Measurements from ENCODE around the gene HCAR1.
A peak's percentile ranks its signal among the peaks of the same experiment; 100 is the strongest.
"Not testable (repeated sequence)": the region's sequence is repeated elsewhere in the genome, so short reads cannot be mapped to it uniquely, and the experiment has no call there.

Gene HCAR1

DNA sequence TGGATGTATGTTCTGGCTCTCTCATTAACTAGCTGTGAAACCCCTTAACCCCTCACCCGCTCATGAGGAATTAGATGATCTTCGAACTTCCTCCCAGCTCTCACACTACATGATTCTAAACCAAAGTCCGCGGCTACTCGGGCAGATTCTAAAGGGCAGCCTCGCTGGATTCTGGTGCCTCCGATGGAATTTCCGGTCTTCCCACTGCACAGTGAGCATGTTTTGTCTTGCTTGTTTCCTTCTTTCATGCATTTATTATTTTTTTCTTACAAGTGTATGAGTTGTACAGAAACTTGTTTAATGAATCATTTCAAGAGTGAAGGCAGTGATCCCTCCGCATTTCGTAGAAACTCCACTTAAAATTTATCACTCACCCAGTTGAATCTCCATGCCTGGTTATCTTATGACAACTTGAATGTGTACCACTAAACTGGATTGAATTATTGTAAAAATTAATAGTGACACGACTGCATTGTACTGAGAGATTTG is 9.5 kb downstream of the HCAR1 start:
- in situ Hi-C loops (cut with MboI; ENCODE audit: low pct_unique_long_range_greater_than_20kb, low sequenced_read_pairs, unreplicated experiment): no loop called here
- DNase-seq (ENCODE audit: low spot score): peak; percentile 39
- TF ChIP-seq, protein P1, sequence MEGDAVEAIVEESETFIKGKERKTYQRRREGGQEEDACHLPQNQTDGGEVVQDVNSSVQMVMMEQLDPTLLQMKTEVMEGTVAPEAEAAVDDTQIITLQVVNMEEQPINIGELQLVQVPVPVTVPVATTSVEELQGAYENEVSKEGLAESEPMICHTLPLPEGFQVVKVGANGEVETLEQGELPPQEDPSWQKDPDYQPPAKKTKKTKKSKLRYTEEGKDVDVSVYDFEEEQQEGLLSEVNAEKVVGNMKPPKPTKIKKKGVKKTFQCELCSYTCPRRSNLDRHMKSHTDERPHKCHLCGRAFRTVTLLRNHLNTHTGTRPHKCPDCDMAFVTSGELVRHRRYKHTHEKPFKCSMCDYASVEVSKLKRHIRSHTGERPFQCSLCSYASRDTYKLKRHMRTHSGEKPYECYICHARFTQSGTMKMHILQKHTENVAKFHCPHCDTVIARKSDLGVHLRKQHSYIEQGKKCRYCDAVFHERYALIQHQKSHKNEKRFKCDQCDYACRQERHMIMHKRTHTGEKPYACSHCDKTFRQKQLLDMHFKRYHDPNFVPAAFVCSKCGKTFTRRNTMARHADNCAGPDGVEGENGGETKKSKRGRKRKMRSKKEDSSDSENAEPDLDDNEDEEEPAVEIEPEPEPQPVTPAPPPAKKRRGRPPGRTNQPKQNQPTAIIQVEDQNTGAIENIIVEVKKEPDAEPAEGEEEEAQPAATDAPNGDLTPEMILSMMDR (IDR thresholded peaks at IDR 0.05; ENCODE audit: extremely low read depth, insufficient read depth, missing control alignments): no peak

DNA sequence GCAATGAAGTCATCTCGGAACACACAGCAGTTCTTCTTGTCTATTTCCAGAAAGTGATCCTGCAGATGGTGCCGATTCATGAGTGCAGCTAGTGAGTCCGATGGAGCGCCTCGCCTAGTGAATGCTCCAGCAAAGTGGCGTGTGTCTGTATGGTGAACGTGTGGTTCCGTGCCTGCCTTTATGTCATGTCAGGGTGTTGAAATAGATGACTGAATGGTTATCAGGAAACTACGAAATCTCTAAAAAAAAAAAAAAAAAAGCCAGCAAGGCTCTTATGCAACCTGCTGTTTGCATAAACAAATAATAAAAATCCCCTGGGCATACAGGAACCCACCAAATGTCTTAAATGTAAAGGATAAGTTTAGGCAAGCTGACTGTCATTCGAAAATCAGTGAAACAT is 14.0 kb downstream of the HCAR1 start, which contains the start of gene HCAR3:
HCAR3 (minus strand) TSS at position 154 of the 400 bp plus-strand sequence; CDS start at position 80, 74 bp downstream.
- DNase-seq (ENCODE audit: low spot score); in situ Hi-C loops (cut with MboI; ENCODE audit: low pct_unique_long_range_greater_than_20kb, low sequenced_read_pairs, unreplicated experiment): not testable (repeated sequence)

DNA sequence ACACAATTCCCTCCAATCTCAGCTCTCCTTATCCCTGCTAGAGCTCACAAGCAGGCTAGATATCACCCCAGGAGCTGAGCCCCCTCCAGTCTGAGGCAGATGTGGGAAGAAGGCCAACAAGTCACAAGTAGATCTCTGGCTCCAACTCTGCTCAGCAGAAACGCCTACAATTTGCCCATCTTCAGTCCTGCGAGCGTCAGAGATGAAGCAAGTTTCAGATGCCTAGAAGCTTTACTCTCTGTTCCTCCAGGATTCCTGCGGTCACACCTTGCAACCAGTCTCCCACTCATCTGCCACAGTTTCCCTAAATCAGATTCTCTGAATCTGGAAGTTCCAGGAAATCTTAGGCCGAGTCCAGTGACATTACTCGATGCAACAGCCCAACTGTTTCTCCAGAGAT is 15.4 kb downstream of the HCAR1 start:
- in situ Hi-C loops (cut with MboI; ENCODE audit: low pct_unique_long_range_greater_than_20kb, low sequenced_read_pairs, unreplicated experiment); DNase-seq (ENCODE audit: low spot score): not testable (repeated sequence)

DNA sequence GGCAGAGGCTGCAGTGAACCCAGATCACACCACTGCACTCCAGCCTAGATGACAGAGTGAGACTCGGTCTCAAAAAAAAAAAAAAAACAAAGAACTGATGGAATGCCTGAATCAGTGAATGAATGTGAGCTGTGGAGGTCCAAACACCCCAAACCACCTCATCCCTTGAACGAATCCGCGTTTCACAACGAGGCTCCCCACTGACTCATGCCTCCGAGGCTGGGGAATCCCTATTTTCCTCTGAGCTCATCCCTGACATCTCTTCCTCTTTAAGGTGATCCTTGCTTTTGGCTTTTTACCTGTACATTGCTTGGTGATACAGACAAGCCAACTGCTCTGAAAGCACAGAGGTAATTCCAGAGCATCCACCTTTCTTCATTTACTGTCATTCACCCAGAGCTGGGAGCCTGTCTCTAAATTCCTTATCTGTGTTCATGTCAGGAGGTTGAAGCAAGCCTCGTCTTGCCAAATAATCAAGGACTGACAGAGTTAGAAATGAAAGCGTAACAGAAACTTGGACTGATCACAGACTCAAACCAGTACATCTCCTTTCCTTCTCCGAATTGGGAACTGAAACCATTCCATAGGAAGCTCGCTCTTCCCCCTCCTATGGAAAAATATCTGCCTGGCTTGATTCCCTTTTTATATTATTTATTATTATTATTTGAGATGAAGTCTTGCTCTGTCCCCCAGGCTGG is 17.0 kb downstream of the HCAR1 start:
- DNase-seq (ENCODE audit: low spot score); in situ Hi-C loops (cut with MboI; ENCODE audit: low pct_unique_long_range_greater_than_20kb, low sequenced_read_pairs, unreplicated experiment): not testable (repeated sequence)

DNA sequence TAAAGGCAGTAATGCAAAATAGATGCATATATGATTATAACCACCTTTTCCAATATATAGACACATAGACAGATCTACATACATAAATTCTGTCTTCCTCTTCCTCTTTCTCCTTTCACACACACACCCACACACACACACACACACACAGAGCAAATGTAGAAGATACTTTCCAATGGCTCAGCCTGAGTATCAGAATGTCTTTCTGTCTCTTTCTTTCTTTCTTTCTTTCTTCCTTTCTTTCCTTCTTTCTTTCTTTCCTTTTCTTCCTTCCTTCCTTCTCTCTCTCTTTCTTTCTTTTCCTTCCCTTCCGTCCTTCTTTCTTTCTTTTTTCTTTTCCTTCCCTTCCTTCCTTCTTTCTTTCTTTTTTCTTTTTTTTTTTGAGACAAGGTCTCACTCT is 19.4 kb downstream of the HCAR1 start:
- DNase-seq (ENCODE audit: low spot score); in situ Hi-C loops (cut with MboI; ENCODE audit: low pct_unique_long_range_greater_than_20kb, low sequenced_read_pairs, unreplicated experiment): not testable (repeated sequence)

DNA sequence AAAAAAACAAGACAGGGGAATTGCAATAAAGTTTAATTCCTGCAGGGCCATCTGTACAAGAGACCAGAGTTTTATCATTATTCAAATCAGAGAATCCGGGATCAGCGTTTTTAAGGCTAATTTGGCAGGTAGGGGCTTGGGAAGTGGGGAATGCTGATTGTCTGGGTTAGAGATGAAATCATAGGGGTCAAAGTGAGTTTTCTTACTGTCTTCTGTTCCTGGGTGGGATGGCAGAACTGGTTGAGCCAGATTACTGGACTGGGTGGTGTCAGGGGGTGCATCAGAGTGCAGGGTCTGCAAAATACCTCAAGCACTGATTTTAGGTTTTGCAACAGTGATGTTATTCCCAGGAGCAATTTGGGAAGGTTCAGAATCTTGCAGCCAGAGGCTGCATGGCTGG is 20.3 kb downstream of the HCAR1 start:
- DNase-seq (ENCODE audit: low spot score); in situ Hi-C loops (cut with MboI; ENCODE audit: low pct_unique_long_range_greater_than_20kb, low sequenced_read_pairs, unreplicated experiment): not testable (repeated sequence)

DNA sequence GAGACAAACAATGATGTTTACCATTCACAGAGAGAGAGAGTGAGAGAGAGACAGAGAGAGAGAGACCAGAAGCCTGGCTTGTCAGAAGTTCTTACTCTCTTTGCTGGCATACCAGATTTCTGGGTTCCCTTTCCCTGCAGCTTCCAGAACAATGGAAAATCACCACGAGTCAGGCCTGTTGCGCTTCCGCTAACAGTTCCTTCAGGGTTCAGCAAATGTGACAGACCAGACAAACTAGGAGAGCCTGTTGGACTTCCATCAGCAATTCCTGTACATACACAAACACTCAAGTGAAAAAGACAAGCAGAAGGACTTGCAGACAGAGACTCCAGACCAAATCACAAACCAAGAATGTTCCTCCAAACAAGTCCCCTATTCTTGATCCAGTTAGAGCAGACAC is 21.4 kb downstream of the HCAR1 start:
- in situ Hi-C loops (cut with MboI; ENCODE audit: low pct_unique_long_range_greater_than_20kb, low sequenced_read_pairs, unreplicated experiment); DNase-seq (ENCODE audit: low spot score): not testable (repeated sequence)

DNA sequence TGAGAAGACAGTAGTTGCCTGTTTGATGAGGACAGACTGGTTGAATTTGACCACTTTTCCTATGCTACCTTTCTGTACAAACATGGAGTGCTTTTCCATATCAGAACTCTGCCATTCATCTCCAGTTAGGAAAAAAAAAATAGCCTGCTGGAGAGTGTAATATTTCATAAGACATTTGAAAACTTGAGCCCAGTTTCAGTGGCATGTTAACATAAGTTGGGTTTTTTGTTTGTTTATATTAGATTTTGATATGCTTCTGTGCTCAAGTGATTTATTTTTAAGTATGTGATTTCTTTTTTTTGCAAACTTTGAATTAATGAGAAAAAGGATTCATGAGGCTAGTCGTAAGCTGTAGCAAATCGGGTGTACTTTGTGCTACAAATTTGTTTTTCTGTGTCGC is 26.8 kb downstream of the HCAR1 start:
- DNase-seq (ENCODE audit: low spot score); in situ Hi-C loops (cut with MboI; ENCODE audit: low pct_unique_long_range_greater_than_20kb, low sequenced_read_pairs, unreplicated experiment): not testable (repeated sequence)

DNA sequence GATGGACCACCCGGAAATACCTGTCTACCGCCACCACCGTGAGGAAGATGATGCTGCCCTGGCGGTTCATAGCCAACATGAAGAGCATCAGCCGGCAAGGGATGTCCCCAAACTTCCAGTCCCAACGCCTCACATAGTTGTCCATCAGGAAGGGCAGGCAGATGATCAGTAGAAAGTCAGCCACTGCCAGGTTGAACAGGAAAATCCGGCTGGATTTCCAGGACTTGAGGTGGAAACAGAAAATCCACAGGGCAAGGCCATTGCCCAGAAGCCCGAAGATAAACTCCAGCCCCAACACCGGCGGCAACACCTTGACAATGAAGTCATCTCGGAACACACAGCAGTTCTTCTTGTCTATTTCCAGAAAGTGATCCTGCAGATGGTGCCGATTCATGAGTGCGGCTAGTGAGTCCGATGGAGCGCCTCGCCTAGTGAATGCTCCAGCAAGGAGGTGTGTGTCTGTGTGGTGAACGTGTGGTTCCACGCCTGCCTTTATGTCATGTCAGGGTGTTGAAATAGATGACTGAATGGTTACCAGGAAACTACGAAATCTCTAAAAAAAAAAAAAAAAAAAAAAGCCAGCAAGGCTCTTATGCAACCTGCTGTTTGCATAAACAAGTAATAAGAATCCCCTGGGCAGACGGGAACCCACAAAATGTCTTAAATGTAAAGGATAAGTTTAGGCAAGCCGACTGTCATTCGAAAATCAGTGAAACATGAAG is 27.6 kb downstream of the HCAR1 start, which contains the start of gene HCAR2:
HCAR2 (minus strand) TSS at position 468 of the 722 bp plus-strand sequence; CDS start at position 394, 74 bp downstream.
- DNase-seq (ENCODE audit: low spot score); in situ Hi-C loops (cut with MboI; ENCODE audit: low pct_unique_long_range_greater_than_20kb, low sequenced_read_pairs, unreplicated experiment): not testable (repeated sequence)

DNA sequence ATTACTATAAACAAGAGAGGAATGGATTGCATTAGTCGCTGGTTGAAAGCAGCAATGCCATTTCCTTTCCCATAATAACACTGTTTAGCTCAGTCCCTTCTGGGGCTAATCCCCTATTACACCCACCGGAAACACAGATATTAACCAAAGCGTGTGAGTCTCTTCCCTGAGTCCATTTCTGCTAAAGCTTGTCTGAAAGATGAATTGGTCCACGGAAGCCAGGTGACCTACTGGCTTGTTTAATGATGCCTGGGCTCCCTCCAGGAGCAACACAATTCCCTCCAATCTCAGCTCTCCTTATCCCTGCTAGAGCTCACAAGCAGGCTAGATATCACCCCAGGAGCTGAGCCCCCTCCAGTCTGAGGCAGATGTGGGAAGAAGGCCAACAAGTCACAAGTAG is 29.2 kb downstream of the HCAR1 start:
- in situ Hi-C loops (cut with MboI; ENCODE audit: low pct_unique_long_range_greater_than_20kb, low sequenced_read_pairs, unreplicated experiment); DNase-seq (ENCODE audit: low spot score): not testable (repeated sequence)

DNA sequence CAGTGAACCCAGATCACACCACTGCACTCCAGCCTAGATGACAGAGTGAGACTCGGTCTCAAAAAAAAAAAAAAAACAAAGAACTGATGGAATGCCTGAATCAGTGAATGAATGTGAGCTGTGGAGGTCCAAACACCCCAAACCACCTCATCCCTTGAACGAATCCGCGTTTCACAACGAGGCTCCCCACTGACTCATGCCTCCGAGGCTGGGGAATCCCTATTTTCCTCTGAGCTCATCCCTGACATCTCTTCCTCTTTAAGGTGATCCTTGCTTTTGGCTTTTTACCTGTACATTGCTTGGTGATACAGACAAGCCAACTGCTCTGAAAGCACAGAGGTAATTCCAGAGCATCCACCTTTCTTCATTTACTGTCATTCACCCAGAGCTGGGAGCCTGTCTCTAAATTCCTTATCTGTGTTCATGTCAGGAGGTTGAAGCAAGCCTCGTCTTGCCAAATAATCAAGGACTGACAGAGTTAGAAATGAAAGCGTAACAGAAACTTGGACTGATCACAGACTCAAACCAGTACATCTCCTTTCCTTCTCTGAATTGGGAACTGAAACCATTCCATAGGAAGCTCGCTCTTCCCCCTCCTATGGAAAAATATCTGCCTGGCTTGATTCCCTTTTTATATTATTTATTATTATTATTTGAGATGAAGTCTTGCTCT is 30.5 kb downstream of the HCAR1 start:
- DNase-seq (ENCODE audit: low spot score); in situ Hi-C loops (cut with MboI; ENCODE audit: low pct_unique_long_range_greater_than_20kb, low sequenced_read_pairs, unreplicated experiment): not testable (repeated sequence)

DNA sequence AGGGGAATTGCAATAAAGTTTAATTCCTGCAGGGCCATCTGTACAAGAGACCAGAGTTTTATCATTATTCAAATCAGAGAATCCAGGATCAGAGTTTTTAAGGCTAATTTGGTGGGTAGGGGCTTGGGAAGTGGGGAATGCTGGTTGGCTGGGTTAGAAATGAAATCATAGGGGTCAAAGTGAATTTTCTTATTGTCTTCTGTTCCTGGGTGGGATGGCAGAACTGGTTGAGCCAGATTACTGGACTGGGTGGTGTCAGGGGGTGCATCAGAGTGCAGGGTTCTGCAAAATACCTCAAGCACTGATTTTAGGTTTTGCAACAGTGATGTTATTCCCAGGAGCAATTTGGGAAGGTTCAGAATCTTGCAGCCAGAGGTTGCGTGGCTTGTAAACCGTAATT is 33.7 kb downstream of the HCAR1 start:
- in situ Hi-C loops (cut with MboI; ENCODE audit: low pct_unique_long_range_greater_than_20kb, low sequenced_read_pairs, unreplicated experiment); DNase-seq (ENCODE audit: low spot score): not testable (repeated sequence)
